ENCODE measurements around the gene FAM163B.

DNA sequence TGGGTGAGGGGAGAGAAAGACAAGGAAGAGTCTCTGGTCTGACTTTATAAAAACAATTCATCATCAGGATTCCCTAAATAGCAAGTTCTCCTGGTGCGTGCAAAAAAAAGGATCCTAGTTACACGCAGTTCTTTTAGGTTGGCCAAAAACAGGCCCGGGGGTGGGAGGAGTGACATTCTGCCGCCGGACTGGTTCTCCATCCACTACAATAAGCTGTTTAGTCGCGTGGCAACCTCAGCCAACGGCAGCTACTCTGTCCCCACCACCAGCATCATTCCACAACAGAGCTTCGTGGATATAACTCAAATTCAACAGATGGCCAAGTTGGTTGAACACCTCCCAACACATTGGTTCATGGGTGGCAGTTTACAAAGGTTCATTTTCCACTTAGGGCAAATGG lies 2.9 kb upstream of the FAM163B start:
- TF ChIP-seq, protein P1, sequence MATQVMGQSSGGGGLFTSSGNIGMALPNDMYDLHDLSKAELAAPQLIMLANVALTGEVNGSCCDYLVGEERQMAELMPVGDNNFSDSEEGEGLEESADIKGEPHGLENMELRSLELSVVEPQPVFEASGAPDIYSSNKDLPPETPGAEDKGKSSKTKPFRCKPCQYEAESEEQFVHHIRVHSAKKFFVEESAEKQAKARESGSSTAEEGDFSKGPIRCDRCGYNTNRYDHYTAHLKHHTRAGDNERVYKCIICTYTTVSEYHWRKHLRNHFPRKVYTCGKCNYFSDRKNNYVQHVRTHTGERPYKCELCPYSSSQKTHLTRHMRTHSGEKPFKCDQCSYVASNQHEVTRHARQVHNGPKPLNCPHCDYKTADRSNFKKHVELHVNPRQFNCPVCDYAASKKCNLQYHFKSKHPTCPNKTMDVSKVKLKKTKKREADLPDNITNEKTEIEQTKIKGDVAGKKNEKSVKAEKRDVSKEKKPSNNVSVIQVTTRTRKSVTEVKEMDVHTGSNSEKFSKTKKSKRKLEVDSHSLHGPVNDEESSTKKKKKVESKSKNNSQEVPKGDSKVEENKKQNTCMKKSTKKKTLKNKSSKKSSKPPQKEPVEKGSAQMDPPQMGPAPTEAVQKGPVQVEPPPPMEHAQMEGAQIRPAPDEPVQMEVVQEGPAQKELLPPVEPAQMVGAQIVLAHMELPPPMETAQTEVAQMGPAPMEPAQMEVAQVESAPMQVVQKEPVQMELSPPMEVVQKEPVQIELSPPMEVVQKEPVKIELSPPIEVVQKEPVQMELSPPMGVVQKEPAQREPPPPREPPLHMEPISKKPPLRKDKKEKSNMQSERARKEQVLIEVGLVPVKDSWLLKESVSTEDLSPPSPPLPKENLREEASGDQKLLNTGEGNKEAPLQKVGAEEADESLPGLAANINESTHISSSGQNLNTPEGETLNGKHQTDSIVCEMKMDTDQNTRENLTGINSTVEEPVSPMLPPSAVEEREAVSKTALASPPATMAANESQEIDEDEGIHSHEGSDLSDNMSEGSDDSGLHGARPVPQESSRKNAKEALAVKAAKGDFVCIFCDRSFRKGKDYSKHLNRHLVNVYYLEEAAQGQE (IDR thresholded peaks at IDR 0.05; ENCODE audit: insufficient replicate concordance, low read depth), result no peak
- TF ChIP-seq, protein P2, sequence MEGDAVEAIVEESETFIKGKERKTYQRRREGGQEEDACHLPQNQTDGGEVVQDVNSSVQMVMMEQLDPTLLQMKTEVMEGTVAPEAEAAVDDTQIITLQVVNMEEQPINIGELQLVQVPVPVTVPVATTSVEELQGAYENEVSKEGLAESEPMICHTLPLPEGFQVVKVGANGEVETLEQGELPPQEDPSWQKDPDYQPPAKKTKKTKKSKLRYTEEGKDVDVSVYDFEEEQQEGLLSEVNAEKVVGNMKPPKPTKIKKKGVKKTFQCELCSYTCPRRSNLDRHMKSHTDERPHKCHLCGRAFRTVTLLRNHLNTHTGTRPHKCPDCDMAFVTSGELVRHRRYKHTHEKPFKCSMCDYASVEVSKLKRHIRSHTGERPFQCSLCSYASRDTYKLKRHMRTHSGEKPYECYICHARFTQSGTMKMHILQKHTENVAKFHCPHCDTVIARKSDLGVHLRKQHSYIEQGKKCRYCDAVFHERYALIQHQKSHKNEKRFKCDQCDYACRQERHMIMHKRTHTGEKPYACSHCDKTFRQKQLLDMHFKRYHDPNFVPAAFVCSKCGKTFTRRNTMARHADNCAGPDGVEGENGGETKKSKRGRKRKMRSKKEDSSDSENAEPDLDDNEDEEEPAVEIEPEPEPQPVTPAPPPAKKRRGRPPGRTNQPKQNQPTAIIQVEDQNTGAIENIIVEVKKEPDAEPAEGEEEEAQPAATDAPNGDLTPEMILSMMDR (IDR thresholded peaks at IDR 0.05; ENCODE audit: insufficient read depth, low read length), result no peak
- no peak for TF ChIP-seq POLR2AphosphoS5 (IDR thresholded peaks at IDR 0.05; ENCODE audit: low read depth)
- TF ChIP-seq SPI1 (IDR thresholded peaks at IDR 0.05; ENCODE audit: borderline replicate concordance, low read depth), result no peak
- no peak for TF ChIP-seq GABPA (IDR thresholded peaks at IDR 0.05; ENCODE audit: low read depth)
